SK-N-SH treated with all-trans-retinoic acid at 6 μM for 48 hours (cell line): ENCODE data around the gene ADIPOR2.

Source experiments
- ATAC-seq: fragments of 200-7000 bp; cut with Tn5 transposase; 3 replicates; pipeline ENCODE4 v1.9.1; 2020; ENCODE audit warnings: mild to moderate bottlenecking, moderate library complexity
- ARNTL ChIP-seq: fragments of 450-650 bp; formaldehyde crosslinking; IDR thresholded peaks from 2 replicates; pipeline ENCODE4 v1.5.0; 2020; ENCODE audit warnings: low read depth, mild to moderate bottlenecking, moderate library complexity, borderline replicate concordance
- BACH2 ChIP-seq: fragments of 250-450 bp; sonication (Bioruptor Pico); IDR thresholded peaks from 2 replicates; pipeline ENCODE4 v1.9.0; 2021; ENCODE audit warnings: mild to moderate bottlenecking, borderline replicate concordance
- CSDC2 ChIP-seq: fragments of 250-450 bp; sonication (Bioruptor Pico); IDR thresholded peaks from 2 replicates; pipeline ENCODE4 v1.5.0; 2020; ENCODE audit warnings: mild to moderate bottlenecking, moderate library complexity
- ESRRG ChIP-seq: fragments of 250-450 bp; sonication (Bioruptor Pico); IDR thresholded peaks from 2 replicates; pipeline ENCODE4 v1.6.1; 2021; ENCODE audit warnings: mild to moderate bottlenecking
- GLIS3 ChIP-seq: fragments of 250-450 bp; sonication (Bioruptor Pico); IDR thresholded peaks from 2 replicates; pipeline ENCODE4 v1.5.0; 2020; ENCODE audit warnings: mild to moderate bottlenecking, moderate library complexity
- ISL1 ChIP-seq: fragments of 250-450 bp; sonication (Bioruptor Pico); IDR thresholded peaks from 2 replicates; pipeline ENCODE4 v2.1.2; 2022; ENCODE audit warnings: mild to moderate bottlenecking, moderate library complexity
- OSR1 ChIP-seq: fragments of 250-450 bp; sonication (Bioruptor Pico); IDR thresholded peaks from 2 replicates; pipeline ENCODE4 v1.8.0; 2022; ENCODE audit warnings: moderate library complexity, mild to moderate bottlenecking, inconsistent platforms
- PPARA ChIP-seq: fragments of 250-450 bp; sonication (Bioruptor Pico); IDR thresholded peaks from 2 replicates; pipeline ENCODE4 v1.5.0; 2020; ENCODE audit warnings: mild to moderate bottlenecking, borderline replicate concordance
- RARB ChIP-seq: fragments of 250-450 bp; sonication (Bioruptor Pico); IDR thresholded peaks from 2 replicates; pipeline ENCODE4 v1.8.0; 2021; ENCODE audit warnings: mild to moderate bottlenecking, moderate library complexity
- SNAI2 ChIP-seq: fragments of 250-450 bp; sonication (Bioruptor Pico); IDR thresholded peaks from 2 replicates; pipeline ENCODE4 v1.5.0; 2020; ENCODE audit warnings: mild to moderate bottlenecking, moderate library complexity
- TCF4 ChIP-seq: fragments of 250-450 bp; sonication (Bioruptor Pico); IDR thresholded peaks from 2 replicates; pipeline ENCODE4 v1.8.0; 2021; ENCODE audit warnings: mild to moderate bottlenecking, moderate library complexity, borderline replicate concordance
- ZC3H10 ChIP-seq: fragments of 250-450 bp; sonication (Bioruptor Pico); IDR thresholded peaks from 2 replicates; pipeline ENCODE4 v1.5.1; 2021; ENCODE audit warnings: mild to moderate bottlenecking, moderate library complexity
- ZFP3 ChIP-seq: fragments of 250-450 bp; sonication (Bioruptor Pico); IDR thresholded peaks from 2 replicates; pipeline ENCODE4 v1.5.0; 2020; ENCODE audit warnings: mild to moderate bottlenecking, moderate library complexity
- ZFP30 ChIP-seq: fragments of 450-650 bp; formaldehyde crosslinking; IDR thresholded peaks from 2 replicates; pipeline ENCODE4 v1.5.0; 2022; ENCODE audit warnings: mild to moderate bottlenecking, moderate library complexity
- ZNF565 ChIP-seq: fragments of 450-650 bp; formaldehyde crosslinking; conservative IDR thresholded peaks from 2 replicates; pipeline ENCODE4 v1.5.0; 2020; ENCODE audit warnings: low read depth, mild to moderate bottlenecking, moderate library complexity
- ZNF8 ChIP-seq: fragments of 450-650 bp; formaldehyde crosslinking; IDR thresholded peaks from 2 replicates; pipeline ENCODE4 v1.5.0; 2020; ENCODE audit warnings: mild to moderate bottlenecking, moderate library complexity
- TF ChIP-seq, protein P1 (sequence below): fragments of 250-450 bp; sonication (Bioruptor Pico); IDR thresholded peaks from 2 replicates; pipeline ENCODE4 v1.8.0; 2020; ENCODE audit warnings: mild to moderate bottlenecking, moderate library complexity, borderline replicate concordance
- TF ChIP-seq, protein P2 (sequence below): fragments of 250-450 bp; sonication (Bioruptor Pico); IDR thresholded peaks from 2 replicates; pipeline ENCODE4 v1.8.0; 2021; ENCODE audit warnings: low read depth, mild to moderate bottlenecking, moderate library complexity, borderline replicate concordance
- TF ChIP-seq, protein P3 (sequence below): fragments of 250-450 bp; sonication (Bioruptor Pico); IDR thresholded peaks from 2 replicates; pipeline ENCODE4 v1.5.1; 2020; ENCODE audit warnings: low read depth, mild to moderate bottlenecking, moderate library complexity
- TF ChIP-seq, protein P4 (sequence below): fragments of 250-450 bp; sonication (Bioruptor Pico); IDR thresholded peaks from 2 replicates; pipeline ENCODE4 v1.5.0; 2020; ENCODE audit warnings: mild to moderate bottlenecking, moderate library complexity
- TF ChIP-seq, protein P5 (sequence below): fragments of 250-450 bp; sonication (Bioruptor Pico); IDR thresholded peaks from 2 replicates; pipeline ENCODE4 v1.5.1; 2021; ENCODE audit warnings: mild to moderate bottlenecking, moderate library complexity

ADIPOR2 gene

DNA sequence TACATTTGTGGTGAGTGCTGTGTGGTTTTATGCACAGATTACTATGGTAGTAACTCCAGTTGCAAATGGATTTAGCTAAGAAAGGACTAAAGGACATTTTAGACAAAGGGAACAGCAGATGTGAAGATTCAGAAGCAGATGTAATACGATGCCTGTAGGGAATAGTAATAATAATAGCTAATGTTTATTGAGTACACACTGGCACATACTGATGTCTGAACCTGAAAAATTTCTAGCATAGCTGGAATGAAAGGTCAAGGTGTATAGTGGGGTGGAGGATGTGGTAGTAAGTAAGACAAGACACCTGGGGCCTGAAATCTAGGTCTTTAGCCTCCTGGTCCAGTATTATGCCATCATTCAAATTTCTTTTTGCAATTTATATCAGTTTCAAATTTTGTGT lies 75.2 kb downstream of the ADIPOR2 start:
- TF ChIP-seq ARNTL (CRISPR knock-in tag), result no peak
- TF ChIP-seq, protein P1, sequence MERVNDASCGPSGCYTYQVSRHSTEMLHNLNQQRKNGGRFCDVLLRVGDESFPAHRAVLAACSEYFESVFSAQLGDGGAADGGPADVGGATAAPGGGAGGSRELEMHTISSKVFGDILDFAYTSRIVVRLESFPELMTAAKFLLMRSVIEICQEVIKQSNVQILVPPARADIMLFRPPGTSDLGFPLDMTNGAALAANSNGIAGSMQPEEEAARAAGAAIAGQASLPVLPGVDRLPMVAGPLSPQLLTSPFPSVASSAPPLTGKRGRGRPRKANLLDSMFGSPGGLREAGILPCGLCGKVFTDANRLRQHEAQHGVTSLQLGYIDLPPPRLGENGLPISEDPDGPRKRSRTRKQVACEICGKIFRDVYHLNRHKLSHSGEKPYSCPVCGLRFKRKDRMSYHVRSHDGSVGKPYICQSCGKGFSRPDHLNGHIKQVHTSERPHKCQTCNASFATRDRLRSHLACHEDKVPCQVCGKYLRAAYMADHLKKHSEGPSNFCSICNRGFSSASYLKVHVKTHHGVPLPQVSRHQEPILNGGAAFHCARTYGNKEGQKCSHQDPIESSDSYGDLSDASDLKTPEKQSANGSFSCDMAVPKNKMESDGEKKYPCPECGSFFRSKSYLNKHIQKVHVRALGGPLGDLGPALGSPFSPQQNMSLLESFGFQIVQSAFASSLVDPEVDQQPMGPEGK, result no peak
- TF ChIP-seq ZNF565 (CRISPR knock-in tag), result no peak
- TF ChIP-seq, protein P2, sequence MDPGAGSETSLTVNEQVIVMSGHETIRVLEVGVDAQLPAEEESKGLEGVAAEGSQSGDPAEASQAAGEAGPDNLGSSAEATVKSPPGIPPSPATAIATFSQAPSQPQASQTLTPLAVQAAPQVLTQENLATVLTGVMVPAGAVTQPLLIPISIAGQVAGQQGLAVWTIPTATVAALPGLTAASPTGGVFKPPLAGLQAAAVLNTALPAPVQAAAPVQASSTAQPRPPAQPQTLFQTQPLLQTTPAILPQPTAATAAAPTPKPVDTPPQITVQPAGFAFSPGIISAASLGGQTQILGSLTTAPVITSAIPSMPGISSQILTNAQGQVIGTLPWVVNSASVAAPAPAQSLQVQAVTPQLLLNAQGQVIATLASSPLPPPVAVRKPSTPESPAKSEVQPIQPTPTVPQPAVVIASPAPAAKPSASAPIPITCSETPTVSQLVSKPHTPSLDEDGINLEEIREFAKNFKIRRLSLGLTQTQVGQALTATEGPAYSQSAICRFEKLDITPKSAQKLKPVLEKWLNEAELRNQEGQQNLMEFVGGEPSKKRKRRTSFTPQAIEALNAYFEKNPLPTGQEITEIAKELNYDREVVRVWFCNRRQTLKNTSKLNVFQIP, result no peak
- TF ChIP-seq, protein P3, sequence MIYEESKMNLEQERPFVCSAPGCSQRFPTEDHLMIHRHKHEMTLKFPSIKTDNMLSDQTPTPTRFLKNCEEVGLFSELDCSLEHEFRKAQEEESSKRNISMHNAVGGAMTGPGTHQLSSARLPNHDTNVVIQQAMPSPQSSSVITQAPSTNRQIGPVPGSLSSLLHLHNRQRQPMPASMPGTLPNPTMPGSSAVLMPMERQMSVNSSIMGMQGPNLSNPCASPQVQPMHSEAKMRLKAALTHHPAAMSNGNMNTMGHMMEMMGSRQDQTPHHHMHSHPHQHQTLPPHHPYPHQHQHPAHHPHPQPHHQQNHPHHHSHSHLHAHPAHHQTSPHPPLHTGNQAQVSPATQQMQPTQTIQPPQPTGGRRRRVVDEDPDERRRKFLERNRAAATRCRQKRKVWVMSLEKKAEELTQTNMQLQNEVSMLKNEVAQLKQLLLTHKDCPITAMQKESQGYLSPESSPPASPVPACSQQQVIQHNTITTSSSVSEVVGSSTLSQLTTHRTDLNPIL, result no peak
- TF ChIP-seq ESRRG (CRISPR knock-in tag), result no peak
- no peak for TF ChIP-seq ZC3H10 (CRISPR knock-in tag)
- TF ChIP-seq OSR1 (CRISPR knock-in tag), result no peak
- no peak for TF ChIP-seq BACH2 (CRISPR knock-in tag)
- no peak for TF ChIP-seq CSDC2
- no peak for TF ChIP-seq ZFP3
- TF ChIP-seq SNAI2 (CRISPR knock-in tag), result no peak
- no peak for TF ChIP-seq RARB (CRISPR knock-in tag)
- TF ChIP-seq ZNF8 (CRISPR knock-in tag), result no peak
- TF ChIP-seq ISL1, result no peak
- TF ChIP-seq TCF4 (CRISPR knock-in tag), result no peak
- TF ChIP-seq ZFP30 (CRISPR knock-in tag), result no peak
- TF ChIP-seq PPARA (CRISPR knock-in tag), result no peak

DNA sequence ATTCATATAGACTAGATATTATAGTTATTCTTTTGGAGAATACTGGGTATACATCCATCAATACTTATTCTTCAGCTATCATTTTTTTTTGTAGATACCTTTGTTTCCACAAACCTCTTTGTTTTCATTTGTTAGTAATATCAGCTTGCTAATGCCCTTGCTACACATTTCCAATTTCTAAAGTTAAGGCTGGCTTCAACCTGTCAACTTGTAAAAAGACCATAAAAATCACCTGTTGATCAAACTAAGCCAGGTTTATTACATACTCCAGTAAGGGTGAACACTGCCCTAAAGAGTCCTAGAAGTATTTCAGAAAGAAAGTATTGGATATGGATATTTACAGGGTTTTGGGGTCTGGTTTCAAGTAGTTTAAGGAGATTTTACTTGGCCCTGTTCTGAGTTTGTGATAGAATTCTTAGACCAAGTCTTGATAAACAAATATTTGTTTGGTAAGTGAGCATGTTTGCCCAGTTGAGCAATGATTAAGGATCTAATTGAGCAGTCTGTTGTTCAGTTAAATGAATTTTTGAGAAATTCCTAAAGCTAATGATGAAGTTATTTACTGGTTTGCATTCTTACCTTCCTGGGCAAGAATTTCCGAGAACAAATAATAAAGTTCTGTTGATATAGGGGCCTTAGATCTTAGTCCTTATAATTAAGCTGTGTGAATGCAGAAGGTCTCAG lies 76.7 kb downstream of the ADIPOR2 start:
- TF ChIP-seq TCF4 (CRISPR knock-in tag), result no peak
- TF ChIP-seq ZC3H10 (CRISPR knock-in tag), result no peak
- no peak for TF ChIP-seq ZFP3
- no peak for TF ChIP-seq PPARA (CRISPR knock-in tag)
- TF ChIP-seq, protein P2, result no peak

More for the DNA sequence above, 75.2 kb downstream of the ADIPOR2 start:
- no peak for ATAC-seq

DNA sequence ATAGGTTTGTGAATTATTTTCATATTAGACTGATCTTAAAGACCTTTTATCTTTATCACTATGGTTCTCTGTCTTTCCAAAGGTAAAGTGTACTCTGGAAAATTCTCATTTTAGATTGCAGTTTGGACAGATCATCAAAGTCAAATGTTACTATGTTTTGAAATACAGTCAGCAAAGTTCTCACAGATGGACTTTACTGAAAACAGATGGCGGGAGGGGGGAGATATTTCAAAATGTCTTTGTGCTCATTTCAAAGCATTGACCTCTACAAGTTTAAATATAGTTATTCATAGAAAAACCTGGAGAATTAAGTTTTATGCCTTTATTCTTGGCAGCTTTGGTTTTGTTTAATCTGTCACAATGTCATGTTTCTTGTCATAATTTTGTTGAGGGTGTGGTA lies 77.7 kb downstream of the ADIPOR2 start:
- no peak for ATAC-seq
- TF ChIP-seq, protein P2, result no peak
- TF ChIP-seq CSDC2 (no peak), RARB (CRISPR knock-in tag) (no peak), TCF4 (CRISPR knock-in tag) (no peak), ESRRG (CRISPR knock-in tag) (no peak), ZFP3 (no peak), SNAI2 (CRISPR knock-in tag) (no peak), ZFP30 (CRISPR knock-in tag) (no peak), GLIS3 (CRISPR knock-in tag) (no peak), ZC3H10 (CRISPR knock-in tag) (no peak), BACH2 (CRISPR knock-in tag) (no peak), ZNF8 (CRISPR knock-in tag) (no peak)
- TF ChIP-seq, protein P4, sequence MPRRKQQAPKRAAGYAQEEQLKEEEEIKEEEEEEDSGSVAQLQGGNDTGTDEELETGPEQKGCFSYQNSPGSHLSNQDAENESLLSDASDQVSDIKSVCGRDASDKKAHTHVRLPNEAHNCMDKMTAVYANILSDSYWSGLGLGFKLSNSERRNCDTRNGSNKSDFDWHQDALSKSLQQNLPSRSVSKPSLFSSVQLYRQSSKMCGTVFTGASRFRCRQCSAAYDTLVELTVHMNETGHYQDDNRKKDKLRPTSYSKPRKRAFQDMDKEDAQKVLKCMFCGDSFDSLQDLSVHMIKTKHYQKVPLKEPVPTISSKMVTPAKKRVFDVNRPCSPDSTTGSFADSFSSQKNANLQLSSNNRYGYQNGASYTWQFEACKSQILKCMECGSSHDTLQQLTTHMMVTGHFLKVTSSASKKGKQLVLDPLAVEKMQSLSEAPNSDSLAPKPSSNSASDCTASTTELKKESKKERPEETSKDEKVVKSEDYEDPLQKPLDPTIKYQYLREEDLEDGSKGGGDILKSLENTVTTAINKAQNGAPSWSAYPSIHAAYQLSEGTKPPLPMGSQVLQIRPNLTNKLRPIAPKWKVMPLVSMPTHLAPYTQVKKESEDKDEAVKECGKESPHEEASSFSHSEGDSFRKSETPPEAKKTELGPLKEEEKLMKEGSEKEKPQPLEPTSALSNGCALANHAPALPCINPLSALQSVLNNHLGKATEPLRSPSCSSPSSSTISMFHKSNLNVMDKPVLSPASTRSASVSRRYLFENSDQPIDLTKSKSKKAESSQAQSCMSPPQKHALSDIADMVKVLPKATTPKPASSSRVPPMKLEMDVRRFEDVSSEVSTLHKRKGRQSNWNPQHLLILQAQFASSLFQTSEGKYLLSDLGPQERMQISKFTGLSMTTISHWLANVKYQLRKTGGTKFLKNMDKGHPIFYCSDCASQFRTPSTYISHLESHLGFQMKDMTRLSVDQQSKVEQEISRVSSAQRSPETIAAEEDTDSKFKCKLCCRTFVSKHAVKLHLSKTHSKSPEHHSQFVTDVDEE (CRISPR knock-in tag), result no peak
- TF ChIP-seq, protein P1, result no peak
- TF ChIP-seq, protein P5, sequence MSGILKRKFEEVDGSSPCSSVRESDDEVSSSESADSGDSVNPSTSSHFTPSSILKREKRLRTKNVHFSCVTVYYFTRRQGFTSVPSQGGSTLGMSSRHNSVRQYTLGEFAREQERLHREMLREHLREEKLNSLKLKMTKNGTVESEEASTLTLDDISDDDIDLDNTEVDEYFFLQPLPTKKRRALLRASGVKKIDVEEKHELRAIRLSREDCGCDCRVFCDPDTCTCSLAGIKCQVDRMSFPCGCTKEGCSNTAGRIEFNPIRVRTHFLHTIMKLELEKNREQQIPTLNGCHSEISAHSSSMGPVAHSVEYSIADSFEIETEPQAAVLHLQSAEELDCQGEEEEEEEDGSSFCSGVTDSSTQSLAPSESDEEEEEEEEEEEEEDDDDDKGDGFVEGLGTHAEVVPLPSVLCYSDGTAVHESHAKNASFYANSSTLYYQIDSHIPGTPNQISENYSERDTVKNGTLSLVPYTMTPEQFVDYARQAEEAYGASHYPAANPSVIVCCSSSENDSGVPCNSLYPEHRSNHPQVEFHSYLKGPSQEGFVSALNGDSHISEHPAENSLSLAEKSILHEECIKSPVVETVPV (CRISPR knock-in tag), result no peak

More for the DNA sequence above, 76.7 kb downstream of the ADIPOR2 start:
- no peak for ATAC-seq
